ENCODE measurements around the gene GRIK1.

DNA sequence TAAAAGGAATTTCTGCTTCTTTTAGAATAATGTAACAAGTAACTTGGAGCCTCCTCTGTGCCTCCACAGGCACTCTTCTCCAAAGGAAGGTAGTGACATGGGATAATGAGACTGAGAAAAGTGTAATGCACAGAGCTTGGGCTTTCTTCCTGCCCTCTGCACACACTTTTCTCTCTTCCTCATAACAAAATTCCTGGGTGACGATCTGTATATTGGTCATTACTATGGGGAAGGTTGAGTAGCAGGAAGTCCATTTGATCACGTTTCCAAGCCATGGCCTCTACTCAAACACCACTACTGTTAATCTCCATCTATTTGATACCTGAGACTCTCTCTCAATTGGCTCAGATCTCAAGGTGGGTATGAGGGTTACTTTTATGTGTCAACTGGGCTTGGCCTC is 113.9 kb downstream of the GRIK1 start:
- no peak for TF ChIP-seq POLR2A (IDR thresholded peaks at IDR 0.05)
- TF ChIP-seq, protein P1, sequence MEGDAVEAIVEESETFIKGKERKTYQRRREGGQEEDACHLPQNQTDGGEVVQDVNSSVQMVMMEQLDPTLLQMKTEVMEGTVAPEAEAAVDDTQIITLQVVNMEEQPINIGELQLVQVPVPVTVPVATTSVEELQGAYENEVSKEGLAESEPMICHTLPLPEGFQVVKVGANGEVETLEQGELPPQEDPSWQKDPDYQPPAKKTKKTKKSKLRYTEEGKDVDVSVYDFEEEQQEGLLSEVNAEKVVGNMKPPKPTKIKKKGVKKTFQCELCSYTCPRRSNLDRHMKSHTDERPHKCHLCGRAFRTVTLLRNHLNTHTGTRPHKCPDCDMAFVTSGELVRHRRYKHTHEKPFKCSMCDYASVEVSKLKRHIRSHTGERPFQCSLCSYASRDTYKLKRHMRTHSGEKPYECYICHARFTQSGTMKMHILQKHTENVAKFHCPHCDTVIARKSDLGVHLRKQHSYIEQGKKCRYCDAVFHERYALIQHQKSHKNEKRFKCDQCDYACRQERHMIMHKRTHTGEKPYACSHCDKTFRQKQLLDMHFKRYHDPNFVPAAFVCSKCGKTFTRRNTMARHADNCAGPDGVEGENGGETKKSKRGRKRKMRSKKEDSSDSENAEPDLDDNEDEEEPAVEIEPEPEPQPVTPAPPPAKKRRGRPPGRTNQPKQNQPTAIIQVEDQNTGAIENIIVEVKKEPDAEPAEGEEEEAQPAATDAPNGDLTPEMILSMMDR (IDR thresholded peaks at IDR 0.05) = no peak

Data from suprapubic skin (tissue), 3 donors.